ENCODE measurements around the gene TNNT2. TPM values are rescaled to one million over a fixed set of nuclear protein-coding genes. Genes with fewer than 3 reads are reported as not detected.

The TNNT2 gene
- total RNA-seq, 1 donor from 2014 or later = 0.33 TPM

- DNase-seq (ENCODE audit: low spot score) (no peak), ATAC-seq (no peak)
Observed at GRCh38 chr1:201335901-201336300, 41.6 kb downstream of the TNNT2 start.

GRCh38 chr1:201335174-201335870 is 42.2 kb downstream of the TNNT2 start:
- ATAC-seq (no peak), DNase-seq (ENCODE audit: low spot score) (no peak)

DNA sequence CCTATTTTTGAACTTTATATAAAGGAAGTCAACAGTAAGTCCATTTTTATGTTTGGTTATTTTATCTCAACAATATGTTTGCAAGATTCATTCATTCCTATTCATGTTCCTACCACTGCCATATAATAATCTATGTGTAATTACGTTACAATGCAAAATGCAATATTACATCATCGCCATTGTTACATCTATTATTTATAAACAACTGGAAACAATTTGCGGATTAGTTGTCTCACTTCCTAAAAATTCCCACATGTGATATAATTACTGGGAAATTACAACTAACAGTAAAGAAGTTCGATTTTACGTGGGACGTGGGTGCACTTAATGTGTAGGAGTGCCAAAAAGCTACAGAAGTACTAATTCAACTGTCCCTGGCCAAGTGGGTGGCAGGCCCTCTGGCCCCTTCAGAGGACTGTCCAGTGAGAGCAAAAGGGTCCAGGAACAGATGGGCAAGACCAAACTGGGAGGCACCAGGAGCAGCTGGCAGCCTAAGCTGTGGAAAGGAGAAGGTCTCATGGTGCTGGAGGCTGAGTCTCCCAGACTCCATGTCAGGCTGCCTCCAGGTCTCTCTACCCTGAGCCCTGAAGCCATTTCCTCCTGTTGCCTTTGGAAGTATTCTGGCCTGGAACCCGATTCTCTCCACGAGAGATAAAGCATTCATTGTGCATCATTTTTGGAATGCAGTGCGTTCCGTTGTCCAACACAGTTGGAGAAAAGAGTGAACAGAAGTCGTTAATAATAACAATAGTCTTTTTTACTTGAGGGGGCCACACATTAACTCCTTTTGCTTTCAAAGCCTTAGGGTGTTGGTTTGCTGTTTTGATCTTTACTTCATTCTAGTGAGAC is 42.9 kb downstream of the TNNT2 start:
- ATAC-seq (no peak), DNase-seq (ENCODE audit: low spot score) (no peak)

- ATAC-seq (no peak), DNase-seq (ENCODE audit: low spot score) (no peak)
Observed at GRCh38 chr1:201332616-201333335, 44.7 kb downstream of the TNNT2 start.

DNA sequence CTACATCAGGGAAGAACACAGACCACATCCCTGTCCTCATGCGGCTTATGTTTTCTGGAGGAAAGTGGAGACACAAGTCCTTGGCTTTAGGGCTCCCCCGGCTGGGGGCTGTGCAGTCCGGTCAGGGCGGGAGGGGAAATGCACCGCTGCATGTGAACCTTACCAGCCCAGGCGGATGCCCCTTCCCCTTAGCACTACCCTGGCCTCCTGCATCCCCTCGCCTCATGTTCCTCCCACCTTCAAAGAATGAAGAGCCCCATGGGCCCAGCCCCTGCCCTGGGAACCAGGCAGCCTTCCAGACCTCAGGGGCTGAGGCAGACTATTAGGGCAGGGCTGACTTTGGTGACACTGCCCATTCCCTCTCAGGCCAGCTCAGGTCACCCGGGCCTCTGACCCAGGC is 45.5 kb downstream of the TNNT2 start:
- DNase-seq (ENCODE audit: low spot score) (no peak), ATAC-seq (no peak)

- ATAC-seq (no peak), DNase-seq (ENCODE audit: low spot score) (no peak)
Observed at GRCh38 chr1:201331166-201331565, 46.3 kb downstream of the TNNT2 start.

GRCh38 chr1:201330541-201330940 is 46.9 kb downstream of the TNNT2 start:
- DNase-seq (ENCODE audit: low spot score) = no peak
- ATAC-seq = no peak

GRCh38 chr1:201329801-201330200 is 47.7 kb downstream of the TNNT2 start:
- DNase-seq (ENCODE audit: low spot score) = no peak
- no peak for ATAC-seq

DNA sequence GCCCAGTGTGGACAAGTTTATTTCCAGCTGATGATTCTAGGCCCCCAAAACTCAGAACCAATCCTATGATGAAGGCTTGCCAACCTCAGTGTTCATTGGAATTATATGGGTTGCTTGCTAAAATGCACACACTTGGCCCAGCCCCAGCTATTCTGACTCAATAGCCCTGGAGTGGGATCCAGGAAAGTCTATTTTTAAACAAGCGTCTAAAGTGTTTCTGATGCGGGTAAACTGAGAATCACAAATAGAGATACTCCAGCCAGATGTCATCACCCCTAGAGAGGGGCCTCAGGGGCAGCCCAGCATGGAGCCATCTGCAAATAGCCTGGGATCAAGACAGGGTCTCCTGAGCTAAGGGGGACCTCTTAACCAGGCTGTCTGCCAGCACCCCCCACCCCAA is 48.2 kb downstream of the TNNT2 start:
- DNase-seq (ENCODE audit: low spot score) = no peak
- no peak for ATAC-seq

- DNase-seq (ENCODE audit: low spot score) (no peak), ATAC-seq (no peak)
Observed at GRCh38 chr1:201328576-201328975, 48.9 kb downstream of the TNNT2 start.

DNA sequence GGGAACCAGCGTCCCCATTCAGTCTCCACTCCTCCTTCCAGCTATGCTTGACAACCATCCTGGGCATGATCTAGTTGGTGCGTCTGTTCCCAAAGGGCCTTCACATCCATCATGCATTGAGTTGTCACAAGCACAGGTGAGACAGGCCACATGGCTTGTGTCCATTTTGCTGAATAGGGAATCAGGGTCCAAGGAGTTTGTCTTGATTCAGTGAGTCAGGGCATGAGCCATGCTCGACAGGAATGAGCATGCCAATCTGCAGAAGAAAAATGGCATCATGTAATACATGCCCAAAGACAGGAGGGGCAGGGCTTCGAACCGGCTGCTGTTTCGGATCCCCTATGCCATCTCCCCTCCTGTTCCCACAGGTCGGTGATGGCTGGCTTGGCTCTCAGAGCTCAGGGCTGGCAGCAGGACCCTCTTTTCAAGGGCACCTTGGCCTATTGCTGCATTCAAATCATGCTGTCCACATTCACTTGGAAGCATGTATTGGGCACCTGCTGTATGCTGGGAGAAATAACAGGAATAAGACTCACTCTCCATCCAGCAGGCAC is 49.7 kb downstream of the TNNT2 start:
- DNase-seq (ENCODE audit: low spot score) = no peak
- ATAC-seq = no peak

GRCh38 chr1:201326710-201327109 is 50.8 kb downstream of the TNNT2 start:
- no peak for DNase-seq (ENCODE audit: low spot score)

DNA sequence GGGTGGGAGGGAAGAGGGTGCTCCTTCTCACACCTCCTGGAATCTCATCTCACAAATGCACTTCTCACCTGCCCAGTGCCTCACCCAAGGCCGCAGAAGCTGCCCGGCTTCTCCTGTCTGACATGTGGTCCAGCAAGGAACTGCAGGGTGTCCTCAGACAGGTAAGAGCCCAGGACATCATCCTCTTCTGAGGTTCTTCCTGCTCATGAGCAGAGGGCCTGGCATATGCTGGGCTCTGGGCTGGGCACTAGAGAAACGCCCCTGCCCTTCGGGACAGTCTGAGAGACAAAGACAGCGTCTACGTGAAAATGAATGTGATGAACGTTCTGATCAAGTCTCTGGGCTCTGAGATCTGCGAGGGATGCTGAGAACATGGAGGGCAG is 51.8 kb downstream of the TNNT2 start:
- ATAC-seq (no peak), DNase-seq (ENCODE audit: low spot score) (no peak)

More at GRCh38 chr1:201326710-201327109, 50.8 kb downstream of the TNNT2 start:
- ATAC-seq = no peak

- no peak for DNase-seq (ENCODE audit: low spot score)
- ATAC-seq = no peak
Observed at GRCh38 chr1:201324821-201325677, 52.4 kb downstream of the TNNT2 start.

- DNase-seq (ENCODE audit: low spot score) = no peak
- no peak for ATAC-seq
Observed at GRCh38 chr1:201324306-201324705, 53.2 kb downstream of the TNNT2 start.

- ATAC-seq = no peak
Observed at GRCh38 chr1:201322653-201323510, 54.6 kb downstream of the TNNT2 start.

DNA sequence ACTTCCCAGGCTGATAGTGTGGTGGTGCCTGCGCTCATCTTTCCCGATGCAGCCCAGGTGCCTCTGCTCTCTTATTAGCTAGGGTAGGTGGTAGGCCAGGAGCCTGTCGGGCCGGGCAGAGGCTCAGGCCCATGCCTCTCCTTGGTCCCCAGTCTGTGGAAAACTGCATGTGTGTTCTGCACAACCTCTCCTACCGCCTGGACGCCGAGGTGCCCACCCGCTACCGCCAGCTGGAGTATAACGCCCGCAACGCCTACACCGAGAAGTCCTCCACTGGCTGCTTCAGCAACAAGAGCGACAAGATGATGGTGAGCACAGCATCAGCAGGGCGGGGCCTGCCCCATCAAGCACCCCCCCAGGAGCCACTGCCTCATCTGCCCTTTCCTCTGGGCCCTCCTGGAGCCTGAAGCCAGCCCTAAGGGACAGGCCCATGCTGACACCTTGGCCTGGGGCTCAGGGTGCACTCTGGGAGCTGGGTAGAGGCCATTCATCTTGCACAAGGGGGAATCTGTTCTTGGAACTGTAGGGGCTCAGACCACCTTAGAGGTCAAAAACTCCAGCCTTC is 55.6 kb downstream of the TNNT2 start:
- ATAC-seq (no peak), DNase-seq (ENCODE audit: low spot score) (no peak)

More at GRCh38 chr1:201322653-201323510, 54.6 kb downstream of the TNNT2 start:
- DNase-seq (ENCODE audit: low spot score) = no peak

- ATAC-seq = no peak
- DNase-seq (ENCODE audit: low spot score) = no peak
Observed at GRCh38 chr1:201320168-201320788, 57.2 kb downstream of the TNNT2 start.

GRCh38 chr1:201319631-201320030 is 57.8 kb downstream of the TNNT2 start:
- DNase-seq (ENCODE audit: low spot score) = no peak
- ATAC-seq = no peak

Data from left lobe of liver (tissue), 2 donors.